ENCODE results near the gene VIPR2.
"Not testable (repeated sequence)": the region's sequence is repeated elsewhere in the genome, so short reads cannot be mapped to it uniquely, and the experiment has no call there.

The VIPR2 gene

DNA sequence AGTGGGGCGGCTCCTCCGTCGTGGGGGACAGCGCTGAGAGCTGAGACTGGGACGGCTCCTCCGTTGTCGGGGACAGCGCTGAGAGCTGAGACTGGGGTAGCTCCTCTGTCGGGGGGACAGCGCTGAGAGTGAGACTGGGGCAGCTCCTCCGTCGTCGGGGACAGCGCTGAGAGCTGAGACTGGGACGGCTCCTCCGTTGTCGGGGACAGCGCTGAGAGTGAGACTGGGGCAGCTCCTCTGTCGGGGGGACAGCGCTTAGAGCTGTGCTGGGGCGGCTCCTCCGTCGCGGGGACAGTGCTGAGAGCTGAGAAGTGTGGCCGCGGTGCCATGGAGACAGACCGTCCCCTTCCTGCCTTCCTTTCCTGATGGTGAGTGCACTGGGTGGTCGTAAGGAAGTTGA, 151.9 kb downstream of the VIPR2 start:
- no peaks in the 10 kb centered on the region for H3K9me3 ChIP-seq (ENCODE audit: control insufficient read depth, low read length)
- peaks cover 3% of the 10 kb centered on the region for H3K4me1 ChIP-seq (ENCODE audit: control insufficient read depth, insufficient read depth, low read length)
- H3K9ac ChIP-seq (ENCODE audit: low read length): no peak overlapping the region
- peaks cover 32% of the 10 kb centered on the region for H3K27me3 ChIP-seq (ENCODE audit: control insufficient read depth, insufficient read depth, low read length)
- H3K4me3 ChIP-seq (ENCODE audit: low read length): no peak overlapping the region
- H3K36me3 ChIP-seq (ENCODE audit: control insufficient read depth, insufficient read depth, low read length): no peaks in the 10 kb centered on the region

DNA sequence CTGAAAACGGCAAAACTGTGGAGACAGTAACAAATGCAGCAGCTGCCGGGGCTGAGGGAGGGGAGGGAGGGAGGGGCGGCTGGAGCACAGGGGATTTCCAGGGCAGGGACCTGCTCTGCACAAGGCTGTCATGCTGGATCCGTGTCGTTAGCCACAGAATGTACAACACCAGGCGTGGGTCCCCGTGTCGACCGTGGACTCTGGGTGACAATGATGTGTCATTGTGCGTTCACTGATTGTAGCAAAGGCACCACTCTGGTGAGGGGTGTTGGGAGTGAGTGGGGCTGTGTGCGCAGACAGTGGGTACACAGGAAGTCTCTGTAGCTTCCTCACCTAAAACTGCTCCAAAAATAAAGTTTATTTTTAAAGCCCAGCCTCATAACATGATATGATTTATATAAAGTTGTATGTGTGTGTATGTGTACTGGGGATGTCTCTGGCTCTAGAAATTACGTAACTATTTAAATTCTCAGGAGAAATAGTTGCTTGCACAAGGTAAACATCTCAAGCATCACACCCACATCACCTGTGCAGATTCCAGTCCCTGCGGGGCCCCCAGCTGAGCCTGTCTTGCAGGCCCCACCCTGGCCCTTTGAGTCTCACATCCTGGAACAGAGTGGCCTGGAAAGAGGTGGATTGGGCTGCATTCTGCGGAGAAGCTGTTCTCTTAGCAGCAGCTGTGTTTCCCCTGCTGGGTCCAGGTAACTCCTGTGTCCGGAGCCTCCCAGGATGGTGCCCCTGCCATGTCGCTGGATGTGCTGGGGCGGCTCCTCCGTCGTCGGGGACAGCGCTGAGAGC, 152.6 kb downstream of the VIPR2 start:
- Histone ChIP-seq H3K36me3 (ENCODE audit: control insufficient read depth, insufficient read depth, low read length) (no peaks in the 10 kb centered on the region), H3K9ac (ENCODE audit: low read length) (no peak overlapping the region), H3K4me3 (ENCODE audit: low read length) (no peak overlapping the region), H3K27me3 (ENCODE audit: control insufficient read depth, insufficient read depth, low read length) (peaks cover 24% of the 10 kb centered on the region), H3K9me3 (ENCODE audit: control insufficient read depth, low read length) (no peaks in the 10 kb centered on the region), H3K4me1 (ENCODE audit: control insufficient read depth, insufficient read depth, low read length) (peaks cover 3% of the 10 kb centered on the region)

DNA sequence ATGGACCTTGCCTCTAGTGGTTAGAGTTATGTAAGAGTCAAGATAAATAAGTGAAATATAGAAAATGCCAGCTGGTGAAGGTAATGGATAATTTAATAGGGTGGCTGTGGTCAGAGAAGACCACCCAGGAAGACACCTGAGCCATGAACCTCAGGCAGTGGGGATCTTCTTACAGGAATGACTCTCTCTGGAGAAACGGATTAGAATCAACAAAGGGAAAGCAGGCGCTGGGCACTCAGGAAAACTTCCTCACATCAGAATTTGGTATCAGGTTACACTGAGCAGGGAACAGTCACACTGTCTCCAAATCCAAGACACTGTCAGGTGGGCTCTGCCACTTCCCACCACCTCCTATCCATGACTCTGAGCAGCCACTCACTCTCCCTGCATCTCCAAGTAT, 155.7 kb downstream of the VIPR2 start:
- Histone ChIP-seq H3K36me3 (ENCODE audit: control insufficient read depth, insufficient read depth, low read length) (no peaks in the 10 kb centered on the region), H3K9me3 (ENCODE audit: control insufficient read depth, low read length) (no peaks in the 10 kb centered on the region), H3K4me1 (ENCODE audit: control insufficient read depth, insufficient read depth, low read length) (peaks cover 3% of the 10 kb centered on the region), H3K4me3 (ENCODE audit: low read length) (no peak overlapping the region), H3K27me3 (ENCODE audit: control insufficient read depth, insufficient read depth, low read length) (peaks cover 18% of the 10 kb centered on the region), H3K9ac (ENCODE audit: low read length) (no peak overlapping the region)

DNA sequence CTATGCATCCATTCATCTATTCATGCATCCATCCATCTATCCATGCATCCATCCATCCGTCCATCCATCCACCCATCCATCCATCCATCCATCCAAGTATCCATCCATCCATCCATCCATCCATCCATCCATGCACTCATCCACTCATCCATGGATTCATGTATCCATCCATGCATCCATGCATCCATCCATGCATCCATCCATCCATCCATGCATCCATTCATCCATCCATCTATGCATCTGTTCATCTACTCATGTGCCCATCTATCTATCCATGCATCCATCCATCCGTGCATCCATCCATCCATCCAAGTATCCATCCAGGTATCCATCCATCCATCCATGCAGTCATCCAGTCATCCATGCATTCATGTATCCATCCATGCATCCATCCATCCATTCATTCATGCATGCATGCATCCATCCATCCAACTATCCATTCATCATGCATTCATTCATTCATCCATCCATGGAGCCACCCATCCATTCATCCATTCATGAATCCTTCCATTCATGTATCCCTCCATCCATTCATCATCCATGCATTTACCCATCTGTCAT, 156.3 kb downstream of the VIPR2 start:
- no peaks in the 10 kb centered on the region for H3K36me3 ChIP-seq (ENCODE audit: control insufficient read depth, insufficient read depth, low read length)
- peaks cover 3% of the 10 kb centered on the region for H3K4me1 ChIP-seq (ENCODE audit: control insufficient read depth, insufficient read depth, low read length)
- H3K27me3 ChIP-seq (ENCODE audit: control insufficient read depth, insufficient read depth, low read length): peaks cover 17% of the 10 kb centered on the region
- H3K9me3 ChIP-seq (ENCODE audit: control insufficient read depth, low read length): no peaks in the 10 kb centered on the region
- no peak overlapping the region for H3K4me3 ChIP-seq (ENCODE audit: low read length)
- H3K9ac ChIP-seq (ENCODE audit: low read length): no peak overlapping the region

DNA sequence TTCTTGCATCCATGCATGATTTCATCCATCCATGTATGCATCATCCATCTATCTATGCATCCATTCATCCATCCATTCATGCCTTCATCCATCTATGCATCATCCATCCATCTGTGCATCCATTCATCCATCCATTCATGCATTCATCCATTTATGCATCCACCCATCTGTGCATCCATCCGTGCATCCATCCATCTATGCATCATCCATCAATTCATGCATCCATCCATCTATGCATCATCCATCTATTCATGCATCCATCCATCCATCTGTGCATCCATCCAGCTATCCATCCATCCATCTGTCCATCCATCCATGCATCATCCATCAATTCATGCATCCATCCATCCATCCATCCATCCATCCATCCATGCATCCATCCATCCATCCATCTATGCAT, 157.0 kb downstream of the VIPR2 start:
- Histone ChIP-seq H3K9me3 (ENCODE audit: control insufficient read depth, low read length) (peaks cover 1% of the 10 kb centered on the region), H3K9ac (ENCODE audit: low read length) (no peak overlapping the region), H3K36me3 (ENCODE audit: control insufficient read depth, insufficient read depth, low read length) (no peaks in the 10 kb centered on the region), H3K4me3 (ENCODE audit: low read length) (no peak overlapping the region), H3K4me1 (ENCODE audit: control insufficient read depth, insufficient read depth, low read length) (peaks cover 3% of the 10 kb centered on the region), H3K27me3 (ENCODE audit: control insufficient read depth, insufficient read depth, low read length) (peaks cover 10% of the 10 kb centered on the region)

DNA sequence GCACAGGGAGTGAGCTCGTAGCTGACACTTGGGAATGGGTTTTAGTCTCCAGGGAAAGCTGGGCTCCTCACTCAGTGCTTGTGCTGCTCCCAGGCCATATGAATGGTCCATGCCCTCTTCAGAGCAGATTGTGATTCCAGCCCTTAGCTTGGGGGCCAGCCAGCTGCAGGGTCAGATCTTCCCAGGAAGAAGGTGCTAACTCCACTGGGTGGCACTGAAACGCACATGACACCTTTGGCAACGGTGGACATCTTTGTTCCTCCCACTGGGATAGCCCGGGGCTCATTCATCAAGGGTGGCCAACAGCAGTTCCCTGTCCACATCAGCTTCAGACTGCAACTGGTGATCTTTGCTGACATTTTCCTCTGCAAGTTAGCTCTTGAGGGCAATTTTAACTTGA, 159.1 kb downstream of the VIPR2 start:
- no peak overlapping the region for H3K9ac ChIP-seq (ENCODE audit: low read length)
- H3K9me3 ChIP-seq (ENCODE audit: control insufficient read depth, low read length): peaks cover 9% of the 10 kb centered on the region
- H3K4me1 ChIP-seq (ENCODE audit: control insufficient read depth, insufficient read depth, low read length): no peaks in the 10 kb centered on the region
- H3K27me3 ChIP-seq (ENCODE audit: control insufficient read depth, insufficient read depth, low read length): no peaks in the 10 kb centered on the region
- no peaks in the 10 kb centered on the region for H3K36me3 ChIP-seq (ENCODE audit: control insufficient read depth, insufficient read depth, low read length)
- no peak overlapping the region for H3K4me3 ChIP-seq (ENCODE audit: low read length)

DNA sequence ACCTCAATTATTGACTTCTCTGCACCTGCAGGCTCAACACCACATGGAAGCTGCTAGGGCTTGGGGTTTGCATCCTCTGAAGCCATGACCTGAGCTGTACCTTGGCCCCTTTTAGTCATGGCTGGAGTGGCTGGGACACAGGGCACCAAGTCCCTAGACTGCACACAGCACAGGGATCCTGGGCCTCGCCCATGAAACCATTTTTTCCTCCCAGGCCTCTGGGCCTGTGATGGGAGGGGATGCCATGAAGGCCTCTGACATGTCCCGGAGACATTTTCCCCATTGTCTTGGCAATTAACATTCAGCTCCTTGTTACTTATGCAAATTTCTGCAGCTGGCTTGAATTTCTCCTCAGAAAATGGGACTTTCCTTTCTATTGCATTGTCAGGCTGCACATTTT, 160.7 kb downstream of the VIPR2 start:
- H3K27me3 ChIP-seq (ENCODE audit: control insufficient read depth, insufficient read depth, low read length); H3K9ac ChIP-seq (ENCODE audit: low read length); H3K9me3 ChIP-seq (ENCODE audit: control insufficient read depth, low read length); H3K4me1 ChIP-seq (ENCODE audit: control insufficient read depth, insufficient read depth, low read length); H3K36me3 ChIP-seq (ENCODE audit: control insufficient read depth, insufficient read depth, low read length); H3K4me3 ChIP-seq (ENCODE audit: low read length): not testable (repeated sequence)

DNA sequence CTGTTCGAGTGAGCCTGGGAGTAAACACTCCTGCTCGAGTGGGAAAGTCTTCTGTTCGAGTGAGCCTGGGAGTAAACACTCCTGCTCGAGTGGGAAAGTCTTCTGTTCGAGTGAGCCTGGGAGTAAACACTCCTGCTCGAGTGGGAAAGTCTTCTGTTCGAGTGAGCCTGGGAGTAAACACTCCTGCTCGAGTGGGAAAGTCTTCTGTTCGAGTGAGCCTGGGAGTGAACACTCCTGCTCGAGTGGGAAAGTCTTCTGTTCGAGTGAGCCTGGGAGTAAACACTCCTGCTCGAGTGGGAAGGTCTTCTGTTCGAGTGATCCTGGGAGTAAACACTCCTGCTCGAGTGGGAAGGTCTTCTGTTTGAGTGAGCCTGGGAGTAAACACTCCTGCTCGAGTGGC, 162.6 kb downstream of the VIPR2 start:
- H3K4me3 ChIP-seq (ENCODE audit: low read length); H3K27me3 ChIP-seq (ENCODE audit: control insufficient read depth, insufficient read depth, low read length); H3K9me3 ChIP-seq (ENCODE audit: control insufficient read depth, low read length); H3K36me3 ChIP-seq (ENCODE audit: control insufficient read depth, insufficient read depth, low read length); H3K9ac ChIP-seq (ENCODE audit: low read length); H3K4me1 ChIP-seq (ENCODE audit: control insufficient read depth, insufficient read depth, low read length): not testable (repeated sequence)

DNA sequence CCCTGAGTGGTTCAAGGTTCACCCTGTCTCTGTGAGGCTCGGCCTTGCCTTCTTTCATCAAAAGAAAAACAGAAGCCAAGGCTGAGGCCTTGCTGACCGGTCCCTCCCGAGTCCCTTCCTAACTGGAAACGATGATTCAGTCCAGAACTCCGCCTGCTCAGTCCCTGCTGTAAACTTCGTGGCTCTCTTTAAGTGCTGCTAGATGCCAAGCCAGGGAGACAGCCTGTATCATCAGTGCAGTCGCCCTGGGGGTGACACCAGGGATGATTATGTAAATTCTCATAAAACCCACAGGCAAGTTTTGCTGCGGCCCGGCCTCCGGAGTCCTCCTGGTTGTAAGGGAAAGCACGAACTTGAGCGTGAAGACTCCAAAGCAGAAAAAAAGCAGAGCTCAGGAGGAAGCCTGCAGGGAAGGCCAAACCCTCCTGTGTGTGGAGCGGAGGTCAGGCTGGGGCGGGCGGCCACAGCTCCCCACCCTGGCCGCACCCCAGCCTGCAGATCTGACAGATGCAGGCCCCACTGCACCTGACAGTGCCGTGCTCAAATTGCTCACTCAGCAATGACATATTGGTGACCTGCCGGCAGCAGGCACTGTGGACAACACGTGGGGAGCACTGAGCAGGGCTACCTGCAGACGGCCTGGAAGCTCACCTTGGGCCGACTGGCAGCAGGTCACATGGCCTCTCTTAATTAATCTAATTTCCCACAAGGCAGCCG, 164.9 kb downstream of the VIPR2 start:
- no peaks in the 10 kb centered on the region for H3K36me3 ChIP-seq (ENCODE audit: control insufficient read depth, insufficient read depth, low read length)
- H3K9me3 ChIP-seq (ENCODE audit: control insufficient read depth, low read length): peaks cover 9% of the 10 kb centered on the region
- H3K4me3 ChIP-seq (ENCODE audit: low read length): no peak overlapping the region
- H3K9ac ChIP-seq (ENCODE audit: low read length): no peak overlapping the region
- no peaks in the 10 kb centered on the region for H3K27me3 ChIP-seq (ENCODE audit: control insufficient read depth, insufficient read depth, low read length)
- peaks cover 9% of the 10 kb centered on the region for H3K4me1 ChIP-seq (ENCODE audit: control insufficient read depth, insufficient read depth, low read length)

DNA sequence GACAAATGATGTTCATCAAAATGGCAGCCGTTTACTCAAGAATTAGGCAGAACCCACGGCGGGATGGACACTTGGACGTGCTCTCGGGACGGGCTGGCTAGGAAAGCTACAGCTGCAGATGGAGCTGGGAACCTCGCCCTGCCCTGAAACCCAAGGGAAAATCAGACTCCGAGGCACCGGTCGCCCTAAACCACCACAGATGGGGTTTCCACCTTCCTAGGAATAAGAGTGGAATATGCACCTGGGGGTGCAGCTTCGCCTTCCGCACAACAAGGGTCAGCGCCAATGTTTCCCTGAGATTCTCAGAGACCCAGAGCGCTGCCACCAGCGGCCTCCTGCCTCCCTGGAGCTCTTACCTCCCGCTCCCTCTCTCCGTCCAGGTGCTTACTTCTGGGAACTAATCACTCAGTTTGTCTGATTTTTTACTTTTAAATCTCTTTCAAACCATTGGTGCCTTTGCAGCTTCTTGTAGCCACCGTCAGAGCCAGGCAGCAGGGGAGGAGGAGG, 165.6 kb downstream of the VIPR2 start:
- H3K4me1 ChIP-seq (ENCODE audit: control insufficient read depth, insufficient read depth, low read length): peaks cover 9% of the 10 kb centered on the region
- H3K9me3 ChIP-seq (ENCODE audit: control insufficient read depth, low read length): peaks cover 9% of the 10 kb centered on the region
- H3K4me3 ChIP-seq (ENCODE audit: low read length): no peak overlapping the region
- H3K36me3 ChIP-seq (ENCODE audit: control insufficient read depth, insufficient read depth, low read length): no peaks in the 10 kb centered on the region
- no peaks in the 10 kb centered on the region for H3K27me3 ChIP-seq (ENCODE audit: control insufficient read depth, insufficient read depth, low read length)
- H3K9ac ChIP-seq (ENCODE audit: low read length): no peak overlapping the region

Measured in mucosa of stomach (tissue), 1 donor.